ENCODE results near the gene NEUROG3.

The NEUROG3 gene, protein sequence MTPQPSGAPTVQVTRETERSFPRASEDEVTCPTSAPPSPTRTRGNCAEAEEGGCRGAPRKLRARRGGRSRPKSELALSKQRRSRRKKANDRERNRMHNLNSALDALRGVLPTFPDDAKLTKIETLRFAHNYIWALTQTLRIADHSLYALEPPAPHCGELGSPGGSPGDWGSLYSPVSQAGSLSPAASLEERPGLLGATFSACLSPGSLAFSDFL

DNA sequence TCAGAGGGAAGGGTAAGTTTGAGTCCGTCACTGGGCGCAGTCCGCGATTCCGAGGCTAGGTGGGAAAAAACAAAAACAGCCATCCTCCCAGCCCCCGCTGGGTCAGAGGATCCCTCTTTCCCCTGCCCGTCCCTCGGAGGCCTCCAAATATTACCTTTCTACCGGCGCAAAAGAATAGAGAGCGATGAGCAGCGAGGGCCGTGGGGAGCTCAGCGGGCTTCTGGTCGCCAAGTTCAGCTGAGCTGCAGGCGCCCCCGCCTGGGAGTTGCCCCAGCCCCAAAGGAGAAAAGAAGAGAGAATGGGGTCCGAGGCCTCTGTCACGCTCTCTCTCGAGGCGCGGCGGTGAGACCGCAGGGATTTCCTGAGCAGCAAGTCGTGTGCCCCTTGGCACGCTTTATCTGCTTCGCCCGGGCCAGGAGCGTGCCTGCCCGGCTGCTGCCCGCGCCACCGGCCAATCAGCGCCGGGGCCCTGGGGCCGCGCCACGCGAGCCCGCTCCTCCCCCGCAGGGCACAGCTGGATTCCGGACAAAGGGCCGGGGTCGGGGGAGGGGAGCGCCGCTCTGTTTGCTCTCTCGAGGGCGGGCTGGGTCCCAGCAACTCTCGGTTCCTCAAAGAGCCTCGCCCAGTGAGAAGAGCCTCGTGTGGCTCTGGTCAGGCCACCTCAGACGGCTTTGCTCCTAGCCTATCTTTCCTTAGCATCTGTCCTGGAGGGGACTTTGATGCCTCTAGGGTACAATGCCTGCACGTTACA, at the start of gene NEUROG3:
NEUROG3 (minus strand) TSS at position 367 of the 751 bp plus-strand sequence. CDS start 379 bp downstream, outside the sequence.
- no peak for DNase-seq

DNA sequence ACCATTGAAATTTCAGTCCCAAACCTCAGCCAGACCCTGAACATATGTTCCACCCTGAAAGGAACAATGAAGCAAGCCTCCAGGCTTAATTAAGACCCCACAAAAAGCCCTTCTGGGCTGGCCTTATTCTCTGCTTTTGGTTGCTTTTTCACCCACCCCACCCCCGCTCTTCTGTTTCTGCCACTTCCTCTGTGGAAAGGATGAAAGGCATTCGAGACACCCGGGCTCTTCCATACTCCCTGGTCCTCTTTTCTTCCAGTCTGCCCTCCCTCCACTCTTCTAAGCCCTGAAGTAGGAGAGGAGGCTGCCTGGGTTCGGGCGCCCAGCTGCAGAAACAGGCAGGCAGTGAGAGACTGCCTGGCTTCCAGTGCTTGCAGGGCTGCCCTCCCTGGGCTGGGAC, 47.4 kb upstream of the NEUROG3 start:
- no peak for DNase-seq

DNA sequence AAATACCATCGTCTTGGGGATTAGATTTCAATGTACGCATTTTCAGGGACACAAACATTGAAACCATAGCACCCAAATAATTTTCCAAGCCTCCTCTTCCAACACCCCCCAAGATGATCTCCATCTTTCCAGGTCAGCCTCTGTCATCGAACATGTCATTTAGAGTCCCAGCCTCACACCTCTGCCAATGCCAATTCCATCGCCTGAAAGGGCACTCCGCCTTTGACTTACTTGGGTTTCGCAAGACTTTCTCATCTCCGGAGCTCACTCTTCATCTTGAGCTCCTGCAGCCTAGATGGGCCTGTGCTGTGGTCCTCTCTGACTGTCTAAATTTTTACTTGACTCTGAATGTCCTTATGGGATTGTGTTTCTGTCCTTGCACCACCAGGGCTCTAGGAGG, 46.4 kb upstream of the NEUROG3 start:
- DNase-seq = no peak

GRCh38 chr10:69618746-69619145, 45.5 kb upstream of the NEUROG3 start:
- no peak for DNase-seq

DNA sequence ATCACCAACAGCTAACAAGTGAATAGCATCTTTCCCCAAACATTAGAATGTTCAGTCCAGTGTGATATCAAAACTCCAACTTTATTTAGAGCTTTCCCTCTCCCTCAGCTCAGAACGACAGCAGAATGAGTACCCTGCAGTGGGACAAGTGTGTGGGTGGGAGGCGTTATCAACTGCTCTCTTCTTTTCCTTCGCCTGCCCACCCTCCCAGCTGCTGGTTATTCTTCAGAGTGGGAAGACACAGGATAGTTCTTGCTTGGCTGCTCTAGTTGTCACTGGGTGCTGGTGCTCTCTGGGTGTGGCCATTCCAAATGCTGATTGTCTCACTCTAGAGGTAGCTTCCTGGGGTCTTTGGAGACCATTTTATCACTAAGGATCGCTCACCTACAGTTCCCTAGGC, 43.1 kb upstream of the NEUROG3 start:
- DNase-seq = no peak

GRCh38 chr10:69614130-69614529, 40.9 kb upstream of the NEUROG3 start:
- DNase-seq = no peak

- DNase-seq = no peak
Observed at GRCh38 chr10:69612760-69613159, 39.5 kb upstream of the NEUROG3 start.

GRCh38 chr10:69609077-69609476, 35.9 kb upstream of the NEUROG3 start:
- DNase-seq = no peak

GRCh38 chr10:69600761-69601330, 27.6 kb upstream of the NEUROG3 start:
- no peak for DNase-seq

- no peak for DNase-seq
Observed at GRCh38 chr10:69588358-69588757, 15.1 kb upstream of the NEUROG3 start.

DNA sequence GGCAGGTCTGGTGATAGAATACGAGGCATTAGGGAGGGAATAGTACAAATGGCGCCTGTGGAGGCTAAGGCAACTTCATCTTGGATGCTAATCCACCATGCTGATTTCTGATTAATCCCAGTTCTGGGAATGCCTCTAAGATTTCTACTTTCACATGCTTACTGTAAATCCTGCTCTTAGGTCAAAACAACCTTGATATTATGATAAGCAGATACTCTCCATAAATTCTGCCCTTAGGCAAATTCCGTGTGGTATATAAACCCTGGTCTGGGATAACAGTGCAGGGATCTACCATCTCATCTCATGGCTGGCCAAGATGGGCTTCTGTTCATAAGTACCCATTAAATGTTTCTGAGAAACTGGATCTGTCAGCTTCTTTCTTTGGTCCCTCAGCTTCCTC, 11.4 kb upstream of the NEUROG3 start:
- DNase-seq = no peak

DNA sequence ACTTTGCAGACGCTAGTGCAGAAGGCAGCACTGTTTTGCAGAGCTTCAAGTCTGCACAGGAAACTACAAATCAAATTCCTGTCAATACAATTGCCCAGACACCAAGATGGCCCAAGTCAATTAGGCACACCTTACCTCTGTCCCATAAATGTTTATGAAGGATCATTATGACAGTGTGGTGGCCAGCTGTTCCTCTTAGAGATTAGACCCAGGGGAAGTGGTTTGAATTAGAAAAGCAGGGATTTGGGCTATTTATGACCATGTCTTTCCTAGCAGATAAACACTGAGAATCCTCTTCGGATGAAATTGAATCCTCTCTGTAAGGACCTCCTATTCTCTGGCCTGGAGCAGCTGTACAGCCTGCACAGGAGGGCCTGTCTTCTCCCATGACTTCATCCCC, 9.9 kb upstream of the NEUROG3 start:
- DNase-seq = no peak

DNA sequence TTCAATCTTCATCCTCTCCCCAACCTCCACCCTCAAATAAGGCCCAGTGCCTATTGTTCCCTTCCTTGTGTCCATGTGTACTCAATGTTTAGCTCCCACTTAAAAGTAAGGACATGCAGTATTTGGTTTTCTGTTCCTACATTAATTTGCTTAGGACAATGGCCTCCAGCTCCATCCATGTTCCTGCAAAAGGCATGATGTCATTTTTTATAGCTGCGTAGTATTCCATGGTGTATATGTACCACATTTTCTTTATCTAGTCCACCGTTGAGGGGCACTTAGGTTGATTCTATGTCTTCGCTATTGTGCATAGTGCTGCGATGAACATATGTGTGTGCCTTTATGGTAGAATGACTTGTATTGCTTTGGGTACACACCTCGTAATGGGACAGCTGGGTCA, 7.2 kb upstream of the NEUROG3 start:
- DNase-seq = no peak

DNA sequence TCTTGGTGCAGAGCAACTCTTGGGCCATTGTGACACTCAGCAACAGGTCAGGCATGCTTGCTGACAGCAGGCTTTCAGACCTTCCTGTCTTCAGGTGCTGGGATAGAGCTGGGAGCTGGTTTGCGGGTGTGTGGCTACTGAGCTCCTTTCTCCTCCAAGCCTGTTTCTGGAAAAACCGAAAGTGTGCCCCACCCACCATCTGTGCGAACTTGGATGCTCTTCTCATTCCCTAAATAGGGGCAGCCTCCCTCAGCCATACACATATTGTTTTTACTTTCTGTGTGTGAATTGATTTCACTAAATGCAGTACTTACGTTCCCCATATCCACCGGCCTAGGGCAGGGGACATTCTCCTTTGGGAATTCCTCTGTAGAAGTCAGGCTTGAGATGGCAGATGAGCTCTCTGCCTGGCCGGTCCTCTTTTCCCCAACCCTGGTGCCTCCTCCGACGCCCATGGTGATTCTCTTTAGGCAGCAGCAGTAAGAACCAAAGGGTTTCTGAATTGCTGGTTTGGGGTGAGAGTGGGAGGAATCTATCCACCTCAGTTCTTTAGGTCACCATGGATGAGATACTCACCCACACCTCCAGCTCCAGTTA, 6.3 kb upstream of the NEUROG3 start:
- no peak for DNase-seq

GRCh38 chr10:69578508-69578991, 5.3 kb upstream of the NEUROG3 start:
- DNase-seq = no peak

- no peak for DNase-seq
Observed at GRCh38 chr10:69577268-69578232, 4.3 kb upstream of the NEUROG3 start.

- no peak for DNase-seq
Observed at GRCh38 chr10:69576334-69577011, 3.3 kb upstream of the NEUROG3 start.

DNA sequence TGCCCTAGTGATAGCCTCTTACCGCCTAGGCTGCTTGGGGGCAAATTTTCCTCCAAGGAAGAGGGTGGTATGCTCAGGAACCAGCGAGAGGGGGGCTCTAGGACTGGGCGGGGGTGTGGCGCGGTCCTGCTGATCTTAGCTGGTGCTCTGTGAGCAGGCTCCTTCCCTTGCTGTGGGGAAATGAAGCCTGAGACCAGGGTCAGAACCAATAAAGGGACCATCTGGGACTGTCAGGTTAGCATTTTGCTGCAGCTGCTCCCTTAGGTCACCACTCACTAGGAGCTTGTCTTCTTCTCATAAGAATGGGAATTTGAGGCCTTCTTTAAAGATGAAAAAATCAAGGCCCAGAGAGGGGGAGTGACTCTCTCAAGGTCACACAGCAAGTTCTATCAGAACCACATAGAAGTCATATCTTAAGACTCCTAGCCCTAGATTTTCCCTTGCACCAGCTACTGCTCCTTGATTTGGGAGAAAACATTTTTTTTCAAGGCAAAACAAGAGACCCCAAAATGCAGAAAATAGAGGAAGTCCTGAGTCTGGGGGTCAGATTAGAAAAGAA, 2.0 kb upstream of the NEUROG3 start:
- DNase-seq = no peak

DNA sequence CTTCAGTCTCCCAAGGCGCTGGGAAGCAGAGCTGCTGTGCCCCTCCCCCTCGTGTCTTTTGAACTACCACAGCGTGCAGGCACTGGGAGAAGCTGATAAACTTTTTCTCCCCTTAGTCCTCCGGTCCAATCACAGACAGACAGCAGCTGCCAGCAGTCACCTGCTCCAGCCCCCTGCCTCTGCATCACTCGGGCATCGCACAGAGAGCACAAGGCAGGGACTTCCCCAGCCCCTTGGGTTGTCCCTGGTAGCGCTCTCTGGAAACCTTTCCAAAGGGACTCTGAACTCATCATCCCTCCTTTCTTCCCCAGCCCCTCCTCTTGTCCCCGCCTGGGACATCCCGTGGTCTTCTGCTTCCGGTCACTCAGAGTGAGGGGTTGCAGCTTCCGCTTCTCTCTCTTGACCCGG, 1.4 kb upstream of the NEUROG3 start:
- DNase-seq = no peak

- no peak for DNase-seq
Observed at GRCh38 chr10:69572159-69573055, 815 bp downstream of the NEUROG3 start.

Data from amniotic stem cell (primary cell).